ENCODE results near the gene DNAJB8.

Gene DNAJB8

GRCh38 chr3:128463771-128464170 lies 2.9 kb downstream of the DNAJB8 start:
- DNase-seq = no peak

GRCh38 chr3:128463354-128463753 lies 3.3 kb downstream of the DNAJB8 start:
- no peak for DNase-seq

GRCh38 chr3:128462931-128463330 lies 3.8 kb downstream of the DNAJB8 start:
- no peak for DNase-seq

- no peak for DNase-seq
These were observed 4.3 kb downstream of the DNAJB8 start for GRCh38 chr3:128462341-128462910.

- no peak for DNase-seq
These were observed 5.0 kb downstream of the DNAJB8 start for GRCh38 chr3:128461731-128462130.

GRCh38 chr3:128459461-128459820 lies 7.2 kb downstream of the DNAJB8 start:
- DNase-seq = no peak

- DNase-seq = no peak
These were observed 7.8 kb downstream of the DNAJB8 start for GRCh38 chr3:128458746-128459460.

GRCh38 chr3:128457937-128458336 lies 8.8 kb downstream of the DNAJB8 start:
- DNase-seq = no peak

- no peak for DNase-seq
These were observed 9.6 kb downstream of the DNAJB8 start for GRCh38 chr3:128456776-128457715.

- DNase-seq = no peak
These were observed 10.6 kb downstream of the DNAJB8 start for GRCh38 chr3:128455786-128456748.

- DNase-seq = no peak
These were observed 11.6 kb downstream of the DNAJB8 start for GRCh38 chr3:128455116-128455515.

GRCh38 chr3:128454310-128454618 lies 12.4 kb downstream of the DNAJB8 start:
- no peak for DNase-seq

- DNase-seq = no peak
These were observed 13.0 kb downstream of the DNAJB8 start for GRCh38 chr3:128453501-128454309.

GRCh38 chr3:128452678-128453275 lies 13.9 kb downstream of the DNAJB8 start:
- no peak for DNase-seq

- DNase-seq = no peak
These were observed 14.6 kb downstream of the DNAJB8 start for GRCh38 chr3:128452120-128452519.

- no peak for DNase-seq
These were observed 17.5 kb downstream of the DNAJB8 start for GRCh38 chr3:128449111-128449638.

- DNase-seq = no peak
These were observed 18.2 kb downstream of the DNAJB8 start for GRCh38 chr3:128448491-128448890.

- peak; percentile 83 for DNase-seq
These were observed 19.1 kb downstream of the DNAJB8 start for GRCh38 chr3:128447561-128448013.

GRCh38 chr3:128446821-128447220 lies 19.9 kb downstream of the DNAJB8 start:
- no peak for DNase-seq

- DNase-seq = no peak
These were observed 21.3 kb downstream of the DNAJB8 start for GRCh38 chr3:128445357-128445756.

GRCh38 chr3:128443771-128444170 lies 22.9 kb downstream of the DNAJB8 start:
- DNase-seq = no peak
